Stimulated activated CD4-positive, alpha-beta T cell treated with anti-CD3 and anti-CD28 coated beads, Interleukin-1b, Interleukin-23, amount 100 ng/mL, for 4 hours (primary cell): Measurements from ENCODE around the gene ALKAL2.

Source experiments
- DNase-seq, 2 donors: peaks; one replicate each; pipeline ENCODE4 v3.0.0-alpha.2; 2020; ENCODE audit warnings: low read depth in 2 of 2

Gene ALKAL2

DNA sequence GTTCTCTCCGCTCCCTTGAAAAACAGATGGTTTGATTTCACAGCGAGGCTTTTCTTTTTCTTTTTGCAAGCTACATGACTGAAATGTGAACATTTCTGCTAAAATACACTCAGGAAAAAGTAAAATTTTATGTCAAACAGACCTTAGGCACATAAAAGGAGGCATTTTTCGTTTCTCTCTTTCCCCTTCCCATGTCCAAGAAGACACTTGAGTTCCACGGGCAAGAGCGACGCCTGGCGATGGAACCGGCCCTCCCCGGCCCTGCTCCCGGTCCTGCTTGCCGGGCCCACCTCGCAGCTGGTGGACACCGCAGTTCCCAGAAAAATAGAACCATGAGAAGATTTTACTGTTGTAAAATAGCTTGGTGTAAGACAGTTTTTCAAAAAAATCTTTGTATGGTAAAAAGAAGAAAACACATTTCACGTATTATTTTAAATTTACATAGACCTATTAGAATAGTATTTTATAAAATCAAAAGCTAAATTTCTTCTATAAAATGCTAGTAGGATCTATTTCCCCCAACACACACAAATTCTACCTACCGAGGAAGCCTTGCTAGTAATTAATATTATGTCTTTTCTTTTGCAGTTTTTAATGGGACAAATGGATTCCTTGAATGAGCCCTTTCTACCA is 2.3 kb upstream of the ALKAL2 start:
- peak in 1 of 2 donors; percentile 25 for DNase-seq

DNA sequence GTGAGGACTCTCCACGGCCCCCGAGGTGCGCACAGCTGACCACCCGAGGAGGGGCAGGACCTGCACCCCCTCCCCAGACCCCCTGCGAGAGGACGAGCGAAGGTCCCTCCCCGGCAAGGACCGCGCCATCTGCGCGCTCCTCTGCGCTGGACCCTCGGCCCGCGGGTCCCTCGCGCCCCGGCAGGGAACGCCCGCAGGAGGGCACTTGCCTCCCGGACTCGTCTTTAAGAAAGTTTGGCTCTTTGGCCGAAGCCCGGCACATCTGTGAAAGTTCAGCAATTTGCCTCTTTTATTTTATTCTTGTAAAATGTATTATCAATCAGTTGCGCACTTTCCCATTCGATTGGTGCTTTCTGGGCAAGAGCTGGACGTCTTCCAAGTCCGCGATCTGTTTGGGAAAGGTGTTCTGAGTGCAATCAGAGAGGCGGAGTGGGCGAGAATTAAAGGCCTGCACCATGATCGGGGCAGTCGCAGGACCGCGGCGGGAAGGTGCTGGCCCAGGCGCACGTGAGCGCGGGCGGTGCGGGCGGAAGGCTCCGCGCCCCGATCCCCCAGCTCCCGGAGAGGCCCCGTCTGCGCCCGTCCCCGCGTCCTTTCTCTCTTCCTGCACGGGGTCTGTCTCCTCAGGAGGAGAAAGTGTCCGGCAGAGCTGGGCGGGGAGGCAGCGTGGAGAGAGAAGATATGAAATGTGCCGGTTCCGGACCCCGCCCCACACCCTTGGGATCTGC is 1.6 kb upstream of the ALKAL2 start:
- DNase-seq: no peak

DNA sequence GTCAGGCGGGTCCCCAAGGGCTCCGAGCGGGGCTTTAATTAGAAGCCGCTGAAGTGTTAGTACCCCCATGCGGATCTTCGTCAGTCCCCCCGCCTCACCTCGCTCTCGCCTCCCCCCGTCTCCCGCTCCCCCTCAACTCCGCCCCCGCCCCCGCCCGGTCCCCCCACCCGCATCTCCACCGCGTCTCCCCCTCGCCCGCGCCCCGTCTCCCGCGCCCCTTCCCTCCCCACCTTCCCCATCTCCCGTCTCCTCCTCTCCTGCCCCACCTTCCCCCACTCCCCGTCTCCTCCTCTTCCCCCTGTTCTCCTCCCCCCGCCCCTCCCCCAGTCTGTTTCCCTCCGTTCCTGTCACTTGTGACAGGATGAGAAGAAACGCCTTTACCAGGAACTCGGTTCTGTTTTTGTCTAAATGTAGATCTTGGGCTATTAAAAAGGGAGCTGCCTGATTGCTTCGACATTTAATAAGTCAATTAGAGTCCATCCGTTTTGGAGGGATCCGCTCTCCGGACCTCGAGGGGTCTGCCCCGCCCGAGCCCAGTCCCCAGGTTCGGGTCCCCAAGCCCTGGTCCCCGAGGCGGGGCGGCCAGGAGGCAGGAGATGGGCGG is 969 bp upstream of the ALKAL2 start:
- DNase-seq: no peak

DNA sequence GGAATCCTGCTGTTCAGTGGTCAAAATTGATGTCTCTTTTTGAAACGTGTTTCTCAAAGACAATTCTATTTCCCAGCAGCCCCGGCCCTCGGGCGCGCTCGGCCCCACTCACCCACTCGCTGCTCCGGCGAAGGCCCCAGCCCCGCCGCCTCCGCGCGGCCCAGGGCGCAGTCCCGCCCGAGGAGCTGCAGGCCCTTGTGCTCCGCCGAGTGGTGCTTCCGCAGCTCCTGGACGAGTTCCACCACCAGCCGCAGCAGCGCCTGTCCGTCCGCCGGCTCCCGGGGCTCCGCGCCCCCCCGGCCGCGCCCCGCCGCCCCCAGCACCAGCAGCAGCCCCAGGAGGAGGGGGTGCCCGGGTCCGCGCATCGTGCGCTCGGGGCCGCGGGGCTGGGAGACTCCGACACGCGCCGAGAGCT is 413 bp downstream of the ALKAL2 start:
- no peak for DNase-seq

DNA sequence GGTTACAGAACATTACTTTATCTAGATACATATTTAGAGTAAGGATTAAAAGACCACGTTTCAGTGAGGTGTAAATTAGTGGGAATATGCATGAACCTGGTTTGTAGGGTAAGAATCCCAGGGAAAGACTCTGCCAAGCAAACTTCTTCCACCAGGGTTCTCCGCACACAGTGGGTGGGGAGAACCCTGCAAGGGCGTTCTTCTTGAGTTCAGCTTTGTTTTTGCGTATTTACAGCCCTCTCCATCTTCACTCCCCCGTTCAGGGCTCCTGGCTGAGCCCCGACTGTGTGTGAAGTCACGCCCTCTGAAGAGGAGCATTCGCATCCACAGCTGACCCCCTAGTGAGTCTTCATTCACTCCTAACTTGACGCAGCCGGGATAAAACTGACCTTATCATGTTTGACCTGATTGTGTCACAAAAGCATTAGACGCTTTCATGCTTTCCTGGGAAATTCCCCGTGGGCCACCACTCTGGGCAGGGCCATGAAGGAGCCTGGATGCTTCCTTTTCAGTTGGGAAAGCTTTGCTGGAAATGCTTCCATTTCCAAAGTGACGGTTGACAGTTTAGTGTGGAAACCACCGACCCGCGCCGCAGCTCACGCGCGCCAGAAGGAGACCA is 1.0 kb downstream of the ALKAL2 start:
- no peak for DNase-seq

DNA sequence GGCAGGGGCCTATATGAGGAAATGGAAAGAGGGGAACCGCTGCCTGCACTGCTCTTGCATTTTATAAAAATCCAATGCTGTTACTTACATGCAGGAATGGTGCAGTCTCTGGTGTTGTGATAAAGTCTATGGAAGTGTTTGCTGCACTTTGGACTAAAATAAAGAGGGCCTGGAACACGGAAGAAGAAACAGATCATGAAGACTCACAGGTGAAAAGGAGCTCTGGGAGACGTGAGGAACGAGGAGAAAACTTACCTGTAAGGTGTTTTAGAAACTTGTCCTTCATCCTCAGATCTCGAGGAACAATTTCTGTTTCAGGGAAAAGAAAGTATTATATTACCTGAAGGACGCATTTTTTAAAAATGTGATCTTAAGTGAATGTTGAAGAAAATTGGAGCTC is 1.9 kb downstream of the ALKAL2 start:
- no peak for DNase-seq

DNA sequence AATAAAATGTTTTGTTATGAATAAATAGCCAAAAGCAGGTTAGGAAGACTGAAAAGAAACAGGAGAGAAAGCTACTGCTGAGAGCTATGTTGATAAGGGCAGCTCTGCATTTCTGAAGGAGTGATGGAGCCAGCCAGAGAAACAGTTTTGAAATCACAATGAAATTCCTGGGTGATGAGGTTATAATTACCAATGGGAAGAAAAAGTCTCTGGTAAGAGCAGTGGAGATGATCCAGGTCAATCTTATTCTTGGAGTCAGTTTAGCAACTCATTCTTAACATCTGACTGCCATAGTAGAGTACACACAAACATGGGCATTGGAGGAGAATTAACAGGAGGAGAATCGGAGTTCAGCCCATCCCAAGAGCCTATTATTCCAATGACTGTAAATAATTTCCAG is 2.4 kb downstream of the ALKAL2 start:
- DNase-seq: no peak

DNA sequence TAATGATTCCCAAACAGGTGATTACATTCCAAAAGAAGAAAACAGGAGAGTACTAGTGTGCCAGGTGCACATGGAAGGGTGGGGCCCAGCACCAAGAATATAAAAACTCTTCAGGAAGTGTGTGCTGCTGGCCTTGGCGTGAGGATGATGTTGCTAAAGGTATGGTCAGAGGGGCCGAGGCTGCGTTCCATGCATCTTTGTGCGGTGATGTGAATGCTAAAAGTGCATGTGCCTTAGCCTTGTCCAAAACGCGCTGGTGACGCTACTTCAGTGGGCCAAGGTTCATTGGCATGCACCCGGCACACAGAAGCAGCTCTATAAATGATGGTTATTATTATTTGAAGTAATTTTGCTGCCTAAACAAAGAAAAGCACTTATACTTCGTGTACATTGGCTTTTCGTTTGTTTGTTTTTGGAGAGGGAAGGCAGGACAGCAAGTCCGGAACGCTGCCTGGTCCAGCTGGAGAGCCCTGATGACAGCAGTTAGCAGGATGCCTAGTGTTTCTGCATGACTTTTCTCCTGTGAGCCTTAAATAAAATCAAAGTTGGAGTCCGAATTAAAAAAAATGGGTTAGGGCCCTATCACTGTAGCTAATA is 2.9 kb downstream of the ALKAL2 start:
- DNase-seq: no peak

DNA sequence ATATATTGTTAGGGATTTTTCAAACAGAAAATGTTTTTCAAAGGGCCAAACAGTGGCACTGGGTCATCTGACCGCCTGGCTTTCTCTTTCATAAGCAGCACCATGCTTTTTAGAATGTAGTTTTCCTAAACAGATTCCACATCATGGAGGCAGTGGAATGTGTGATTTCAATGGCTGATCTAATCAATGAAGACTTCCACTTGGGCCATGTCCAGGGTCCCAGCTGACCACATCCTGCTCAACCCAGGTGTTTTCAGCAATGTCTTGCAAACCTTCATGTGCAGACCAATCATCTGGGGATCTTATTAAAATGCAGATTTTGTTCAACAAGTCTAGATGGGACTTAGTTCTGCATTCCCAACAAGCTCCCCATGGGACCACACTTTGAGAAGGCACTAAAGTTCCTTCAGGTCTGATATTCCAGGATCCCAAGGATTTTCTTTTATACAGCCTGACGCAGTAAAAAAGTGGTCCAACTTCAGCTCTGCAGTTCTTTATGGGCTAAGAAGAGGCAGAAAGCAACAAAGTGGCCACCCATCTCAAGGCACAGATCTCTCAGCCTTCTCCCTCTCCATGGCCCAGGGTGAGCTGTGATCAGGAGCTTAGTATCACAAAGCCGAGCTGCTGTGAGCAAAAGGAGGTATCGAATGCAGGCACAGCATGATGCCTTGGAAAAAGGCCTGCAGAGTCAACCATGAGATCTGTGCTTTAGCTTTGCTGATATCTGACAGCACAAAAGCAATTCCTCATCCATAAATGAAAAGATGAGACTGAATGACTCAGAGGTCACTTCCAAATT is 3.7 kb downstream of the ALKAL2 start:
- DNase-seq: no peak

DNA sequence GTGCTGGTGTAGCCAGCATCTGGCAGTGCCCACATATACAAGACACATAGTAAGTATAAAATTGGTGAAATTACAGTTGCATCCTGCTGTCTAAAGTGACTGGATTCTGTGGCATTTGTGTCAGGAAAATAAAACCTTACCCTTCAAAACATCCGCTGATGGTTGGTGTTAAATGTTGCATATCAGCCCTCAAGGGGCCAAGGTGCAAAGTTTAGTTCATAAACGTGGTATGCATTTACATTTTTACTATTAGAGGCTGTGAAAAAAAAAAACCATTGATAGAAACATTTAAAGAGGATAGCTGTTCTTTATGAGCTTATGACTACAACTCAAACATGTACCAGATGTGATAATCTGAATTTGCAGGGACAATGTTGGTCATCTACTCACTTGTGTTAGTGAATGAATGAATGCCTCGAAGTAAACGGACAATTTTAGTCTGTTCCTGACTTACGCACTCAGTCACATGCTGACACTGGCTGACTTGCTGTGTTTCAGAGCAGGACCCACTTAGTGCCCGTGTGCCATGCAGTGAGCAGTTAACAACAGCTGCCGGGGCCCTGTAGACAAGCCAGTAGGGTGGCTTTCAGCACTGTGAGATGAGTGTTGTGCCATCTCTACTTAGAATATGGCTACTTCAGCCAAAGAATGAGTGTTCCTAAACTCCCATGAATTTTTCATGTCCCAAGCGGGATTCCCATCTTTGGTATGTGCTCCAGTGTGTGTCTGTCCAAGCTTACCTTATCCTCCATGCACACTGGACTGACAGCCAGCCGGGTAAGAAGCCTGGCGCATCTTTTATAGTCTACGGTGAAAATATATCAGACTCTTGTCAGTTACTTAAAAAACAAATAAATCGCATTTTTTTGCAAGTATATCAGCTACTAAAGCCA is 5.3 kb downstream of the ALKAL2 start:
- no peak for DNase-seq

DNA sequence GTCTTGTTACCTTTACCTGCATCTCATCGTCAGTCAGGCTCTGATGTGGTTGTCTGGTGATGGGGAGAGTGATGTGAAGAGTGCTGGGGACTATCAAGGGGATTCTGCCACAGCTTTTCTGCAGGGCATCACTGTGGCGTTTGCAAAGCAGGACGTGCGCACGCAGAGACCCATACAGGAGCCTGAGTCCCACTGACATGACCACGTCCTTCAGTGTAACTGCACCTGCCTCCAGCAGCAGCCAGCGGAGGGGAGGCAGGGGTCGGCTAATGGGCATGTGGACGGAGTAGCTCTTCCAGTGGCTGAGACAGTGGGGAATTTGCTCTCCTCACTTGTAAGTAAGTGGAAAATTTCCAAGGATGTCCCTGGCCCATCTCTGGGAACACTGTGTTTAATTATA is 6.5 kb downstream of the ALKAL2 start:
- no peak for DNase-seq

DNA sequence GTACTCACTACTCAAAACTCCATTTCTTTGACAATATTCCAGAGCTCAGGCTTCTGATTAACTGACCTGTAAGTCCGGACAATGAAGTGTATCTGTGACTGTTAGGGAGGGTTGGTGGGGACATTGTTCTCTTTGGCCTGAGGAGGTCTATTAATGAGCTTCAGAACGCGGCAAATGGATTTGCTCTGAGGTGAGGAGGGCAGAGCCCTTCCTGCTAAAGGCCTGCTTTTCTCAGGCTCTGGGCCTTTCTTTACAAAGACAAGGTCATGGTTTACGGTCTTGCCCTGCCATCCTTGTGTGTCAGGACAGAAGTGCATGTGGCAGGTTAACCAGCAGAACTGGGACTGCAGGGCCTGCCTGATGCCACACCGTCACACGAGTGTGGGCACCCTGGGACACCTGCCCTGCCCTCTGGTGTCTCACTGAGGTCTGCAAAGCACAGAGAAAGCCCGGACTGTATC is 7.2 kb downstream of the ALKAL2 start:
- DNase-seq: no peak

DNA sequence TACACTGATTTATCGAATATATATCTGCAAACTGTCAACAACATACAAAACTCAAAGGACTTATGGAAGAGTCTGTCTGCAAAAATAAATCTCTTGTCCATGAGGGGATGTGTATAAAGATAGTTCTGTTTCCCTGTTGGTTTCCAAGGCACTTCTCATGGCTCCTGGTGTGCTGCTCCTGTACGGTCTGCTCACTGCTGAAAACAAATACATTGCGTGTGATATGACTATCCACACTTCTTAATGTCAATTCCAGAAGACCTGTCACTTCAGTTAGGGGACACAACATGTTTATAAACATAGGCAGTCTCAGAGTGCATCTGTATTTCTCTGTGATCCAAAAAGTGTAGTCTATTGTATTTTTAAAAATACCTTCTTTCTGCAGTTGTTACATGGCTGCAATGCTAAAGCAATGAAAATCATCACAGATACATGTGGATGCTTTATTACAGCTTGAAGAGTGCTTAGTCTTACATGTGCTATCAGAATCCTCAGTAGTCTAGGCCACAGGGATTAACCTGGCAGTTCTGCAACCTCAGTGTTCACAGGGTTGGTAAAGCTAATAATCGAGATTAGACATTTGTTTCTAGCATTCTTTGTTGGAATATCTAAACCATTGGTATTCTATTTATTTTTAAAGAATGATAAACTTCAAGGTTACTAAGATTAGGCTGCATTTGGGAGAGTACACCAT is 7.8 kb downstream of the ALKAL2 start:
- DNase-seq: no peak

DNA sequence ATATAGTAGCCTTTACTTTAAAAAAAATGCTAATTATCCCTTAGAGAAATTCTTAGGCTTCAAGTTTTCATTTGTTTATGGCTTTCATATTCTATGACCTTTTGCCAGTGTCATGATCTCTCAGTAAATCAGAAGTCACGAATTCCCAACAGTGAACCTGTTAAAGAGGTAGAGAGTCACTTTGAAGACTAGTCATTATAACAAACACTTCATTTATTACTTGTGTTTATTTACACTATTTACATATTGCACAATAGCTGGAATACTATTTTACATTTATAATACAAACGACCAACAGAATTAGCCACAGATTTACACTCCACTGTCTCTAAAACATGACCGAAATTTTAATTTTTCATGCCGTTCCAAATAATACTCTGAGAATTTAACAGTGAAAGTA is 8.5 kb downstream of the ALKAL2 start:
- DNase-seq: no peak

DNA sequence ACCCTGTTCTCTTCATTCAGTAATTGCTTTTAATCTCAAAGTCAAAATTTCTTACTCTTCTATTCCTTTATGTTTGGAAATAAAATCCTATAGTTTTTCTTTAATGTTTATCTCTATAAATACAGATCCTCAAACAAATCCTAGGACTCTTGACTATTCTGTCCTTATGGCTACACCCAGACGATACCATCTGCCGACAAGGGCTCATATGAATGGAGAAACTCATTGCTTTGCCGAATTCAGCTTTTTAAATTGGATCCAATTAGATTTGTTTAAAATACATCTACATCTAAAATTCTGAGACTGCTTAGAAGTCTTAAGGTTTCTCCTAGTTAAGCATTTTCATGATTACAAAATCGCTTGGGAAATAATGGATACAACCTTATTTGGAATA is 9.0 kb downstream of the ALKAL2 start:
- no peak for DNase-seq

DNA sequence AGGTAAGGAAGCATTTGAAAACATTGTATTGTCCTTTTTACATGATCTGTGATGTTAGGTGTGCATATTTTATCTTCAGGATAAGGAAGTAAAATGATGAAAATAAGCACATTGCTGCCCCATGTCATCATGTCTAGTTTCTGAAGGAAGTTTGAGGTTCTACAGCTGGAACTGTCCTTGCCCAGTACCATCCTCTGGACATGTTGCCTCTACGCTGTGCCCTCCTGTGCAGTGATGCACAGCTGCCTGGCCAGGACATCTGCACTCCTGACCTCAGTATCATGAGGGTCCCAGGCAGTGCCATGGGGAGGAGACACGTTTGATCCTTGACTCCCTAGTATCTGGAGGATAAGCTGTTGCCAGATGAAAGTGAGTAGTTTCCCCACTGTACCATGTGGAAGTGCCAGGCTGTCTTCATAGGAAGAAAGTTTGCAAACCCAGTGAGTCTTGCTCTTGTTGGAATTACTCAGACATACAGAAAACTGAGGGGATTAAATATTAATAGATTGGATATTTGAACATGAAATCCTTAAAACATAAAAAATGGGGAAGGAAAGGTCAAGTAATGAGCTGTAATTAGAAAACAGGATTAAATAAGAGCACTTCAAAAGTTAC is 9.5 kb downstream of the ALKAL2 start:
- no peak for DNase-seq

DNA sequence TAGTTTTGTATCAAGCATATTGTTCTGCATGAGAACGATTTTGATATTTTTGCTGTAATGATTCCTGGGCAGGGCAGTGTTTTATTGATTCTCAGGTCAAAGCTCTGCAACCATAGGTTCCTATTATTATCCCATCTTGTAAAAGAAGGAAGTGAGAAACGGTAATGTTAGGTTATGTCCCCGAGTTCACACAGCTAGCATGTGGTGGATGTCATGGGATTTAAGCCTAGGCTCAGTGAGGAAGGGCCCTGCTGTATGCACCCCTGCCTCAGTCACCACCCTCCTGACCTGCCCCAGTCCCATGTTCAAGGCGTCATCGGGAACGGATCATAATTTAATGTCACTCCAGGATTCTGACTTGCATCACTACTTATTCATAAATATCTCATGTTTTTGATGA is 12.4 kb downstream of the ALKAL2 start:
- no peak for DNase-seq

DNA sequence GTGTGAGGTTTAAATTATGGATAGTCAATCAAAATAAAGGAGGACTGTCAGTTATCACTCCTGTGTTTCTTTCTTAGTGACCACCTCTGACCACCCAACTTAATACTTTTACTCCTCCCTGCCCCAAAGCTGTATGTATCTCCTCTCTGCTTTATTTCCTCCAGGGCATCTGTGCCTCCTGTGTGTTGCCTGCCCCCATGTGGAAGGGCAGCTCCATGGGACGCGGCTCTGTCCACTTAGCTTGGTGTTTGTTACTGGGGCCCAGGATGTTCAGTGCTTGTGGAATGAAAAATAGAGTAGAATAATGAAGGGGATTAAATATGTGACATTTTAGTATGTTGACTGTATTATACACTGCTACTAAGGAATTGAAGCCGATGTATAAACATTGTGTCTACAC is 13.4 kb downstream of the ALKAL2 start:
- no peak for DNase-seq

DNA sequence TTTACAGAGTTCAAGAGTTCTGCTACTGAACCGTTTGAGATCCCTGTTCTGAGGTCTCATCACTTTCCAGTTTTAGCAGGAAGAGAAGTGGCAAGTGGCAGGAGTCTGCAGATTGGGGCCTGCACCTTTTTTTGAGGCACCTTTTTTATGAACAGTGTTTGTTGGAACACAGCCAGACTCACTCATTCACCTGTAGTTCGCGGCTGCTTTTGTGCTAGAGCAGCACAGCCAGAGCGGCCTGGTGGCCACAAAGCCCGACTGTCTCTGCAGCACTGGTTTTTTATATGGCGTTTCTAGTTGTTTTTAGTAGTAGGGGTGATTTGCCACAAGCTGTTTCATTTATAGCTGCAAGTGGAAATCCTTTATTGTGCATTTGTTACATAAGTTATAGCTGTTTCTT is 14.6 kb downstream of the ALKAL2 start:
- DNase-seq: no peak

DNA sequence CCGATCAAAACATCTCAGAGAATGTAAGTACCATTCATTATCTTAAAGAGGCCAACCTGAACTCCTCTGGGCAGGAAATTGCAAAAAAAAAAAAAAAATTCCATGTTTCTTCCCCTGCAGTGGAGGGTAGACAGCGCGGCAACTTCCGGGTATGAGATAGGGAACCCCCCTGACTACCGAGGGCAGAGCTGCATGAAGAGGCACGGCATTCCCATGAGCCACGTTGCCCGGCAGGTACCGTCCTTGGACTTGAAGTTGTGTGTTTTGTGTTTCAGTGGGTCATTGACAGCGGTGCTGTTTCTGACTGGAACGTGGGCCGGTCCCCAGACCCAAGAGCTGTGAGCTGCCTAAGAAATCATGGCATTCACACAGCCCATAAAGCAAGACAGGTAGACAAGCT is 16.0 kb downstream of the ALKAL2 start:
- DNase-seq: no peak
